ENCODE data around the gene DNPH1.

GRCh38 chr6:43274127-43274915, 45.0 kb upstream of the DNPH1 start:
- TF ChIP-seq, protein P1, sequence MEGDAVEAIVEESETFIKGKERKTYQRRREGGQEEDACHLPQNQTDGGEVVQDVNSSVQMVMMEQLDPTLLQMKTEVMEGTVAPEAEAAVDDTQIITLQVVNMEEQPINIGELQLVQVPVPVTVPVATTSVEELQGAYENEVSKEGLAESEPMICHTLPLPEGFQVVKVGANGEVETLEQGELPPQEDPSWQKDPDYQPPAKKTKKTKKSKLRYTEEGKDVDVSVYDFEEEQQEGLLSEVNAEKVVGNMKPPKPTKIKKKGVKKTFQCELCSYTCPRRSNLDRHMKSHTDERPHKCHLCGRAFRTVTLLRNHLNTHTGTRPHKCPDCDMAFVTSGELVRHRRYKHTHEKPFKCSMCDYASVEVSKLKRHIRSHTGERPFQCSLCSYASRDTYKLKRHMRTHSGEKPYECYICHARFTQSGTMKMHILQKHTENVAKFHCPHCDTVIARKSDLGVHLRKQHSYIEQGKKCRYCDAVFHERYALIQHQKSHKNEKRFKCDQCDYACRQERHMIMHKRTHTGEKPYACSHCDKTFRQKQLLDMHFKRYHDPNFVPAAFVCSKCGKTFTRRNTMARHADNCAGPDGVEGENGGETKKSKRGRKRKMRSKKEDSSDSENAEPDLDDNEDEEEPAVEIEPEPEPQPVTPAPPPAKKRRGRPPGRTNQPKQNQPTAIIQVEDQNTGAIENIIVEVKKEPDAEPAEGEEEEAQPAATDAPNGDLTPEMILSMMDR (IDR thresholded peaks at IDR 0.05) = no peak
- TF ChIP-seq CBX8 (IDR thresholded peaks at IDR 0.05) = no peak
- no peak for TF ChIP-seq EP300 (IDR thresholded peaks at IDR 0.05)
- TF ChIP-seq, protein P2, sequence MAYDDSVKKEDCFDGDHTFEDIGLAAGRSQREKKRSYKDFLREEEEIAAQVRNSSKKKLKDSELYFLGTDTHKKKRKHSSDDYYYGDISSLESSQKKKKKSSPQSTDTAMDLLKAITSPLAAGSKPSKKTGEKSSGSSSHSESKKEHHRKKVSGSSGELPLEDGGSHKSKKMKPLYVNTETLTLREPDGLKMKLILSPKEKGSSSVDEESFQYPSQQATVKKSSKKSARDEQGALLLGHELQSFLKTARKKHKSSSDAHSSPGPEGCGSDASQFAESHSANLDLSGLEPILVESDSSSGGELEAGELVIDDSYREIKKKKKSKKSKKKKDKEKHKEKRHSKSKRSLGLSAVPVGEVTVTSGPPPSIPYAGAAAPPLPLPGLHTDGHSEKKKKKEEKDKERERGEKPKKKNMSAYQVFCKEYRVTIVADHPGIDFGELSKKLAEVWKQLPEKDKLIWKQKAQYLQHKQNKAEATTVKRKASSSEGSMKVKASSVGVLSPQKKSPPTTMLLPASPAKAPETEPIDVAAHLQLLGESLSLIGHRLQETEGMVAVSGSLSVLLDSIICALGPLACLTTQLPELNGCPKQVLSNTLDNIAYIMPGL (CRISPR knock-in tag; IDR thresholded peaks at IDR 0.05; ENCODE audit: borderline replicate concordance) = no peak
- TF ChIP-seq POLR2A (IDR thresholded peaks at IDR 0.05; ENCODE audit: low read length) = no peak
